Glutamatergic neuron (in vitro differentiated cells): ENCODE results near the gene EYS. TPM values are rescaled to one million over a fixed set of nuclear protein-coding genes. Genes with fewer than 3 reads are reported as not detected.

Experiments
- DNase-seq: peaks from one replicate; pipeline ENCODE4 v3.0.0; 2022
- H3K27ac Mint-ChIP-seq: one replicate; pipeline ENCODE4 v1.8.0; 2020; ENCODE audit warnings: mild to moderate bottlenecking, mixed read lengths, inconsistent platforms; ENCODE audit not compliant: unreplicated experiment
- H3K27me3 Mint-ChIP-seq: one replicate; pipeline ENCODE4 v1.8.0; 2020; ENCODE audit warnings: mild to moderate bottlenecking, moderate library complexity, mixed read lengths, inconsistent platforms; ENCODE audit not compliant: unreplicated experiment
- H3K36me3 Mint-ChIP-seq: one replicate; pipeline ENCODE4 v1.8.0; 2020; ENCODE audit warnings: mild to moderate bottlenecking, mixed read lengths, inconsistent platforms; ENCODE audit not compliant: unreplicated experiment
- H3K4me1 Mint-ChIP-seq: one replicate; pipeline ENCODE4 v1.8.0; 2020; ENCODE audit warnings: mild to moderate bottlenecking, low read depth, mixed read lengths, inconsistent platforms; ENCODE audit not compliant: unreplicated experiment
- H3K4me3 Mint-ChIP-seq: one replicate; pipeline ENCODE4 v1.8.0; 2020; ENCODE audit warnings: mild to moderate bottlenecking, mixed read lengths, inconsistent platforms; ENCODE audit not compliant: unreplicated experiment
- H3K9me3 Mint-ChIP-seq: one replicate; pipeline ENCODE4 v1.8.0; 2020; ENCODE audit warnings: mild to moderate bottlenecking, moderate library complexity, mixed read lengths, inconsistent platforms; ENCODE audit not compliant: unreplicated experiment
- total RNA-seq: library from RNA; stranded (reverse); fragmentation: NEBNext Ultra II Directional; extraction: Animal tissue kit (Norgen Biotek cat#: 25700); gene quantifications from one replicate; pipeline ENCODE4 v1.2.1, GENCODE V29; 2021; ENCODE audit not compliant: unreplicated experiment
- TF ChIP-seq, protein P1 (sequence below): fragments of 200-600 bp; sonication (generic); IDR thresholded peaks from one replicate; pipeline ENCODE4 v1.5.0; 2021; ENCODE audit not compliant: partially characterized antibody, unreplicated experiment

Gene EYS
- total RNA-seq, 1 donor from 2014 or later = 13.2 TPM

DNA sequence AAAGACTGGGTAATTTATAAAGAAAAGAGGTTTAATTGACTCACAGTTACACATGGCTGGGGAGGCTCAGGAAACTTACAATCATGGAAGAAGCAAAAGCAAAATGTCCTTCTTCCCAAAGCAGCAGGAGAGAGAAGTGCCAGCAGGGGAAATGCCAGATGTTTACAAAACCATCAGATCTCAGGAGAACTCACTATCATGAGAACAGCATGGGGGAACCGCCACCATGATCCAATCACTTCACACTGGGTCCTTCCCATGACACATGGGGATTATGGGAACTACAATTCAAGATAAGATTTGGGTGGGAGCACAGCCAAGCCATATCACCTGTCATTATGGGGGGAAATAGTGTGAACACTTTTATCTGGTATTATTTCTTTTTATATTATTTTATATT is 557.2 kb downstream of the EYS start:
- Mint-ChIP-seq H3K4me3 (no peak overlapping the region), H3K9me3 (no peaks in the 10 kb centered on the region), H3K36me3 (no peaks in the 10 kb centered on the region), H3K4me1 (no peaks in the 10 kb centered on the region), H3K27me3 (no peaks in the 10 kb centered on the region), H3K27ac (no peak overlapping the region)
- no peak for DNase-seq
- TF ChIP-seq, protein P1, sequence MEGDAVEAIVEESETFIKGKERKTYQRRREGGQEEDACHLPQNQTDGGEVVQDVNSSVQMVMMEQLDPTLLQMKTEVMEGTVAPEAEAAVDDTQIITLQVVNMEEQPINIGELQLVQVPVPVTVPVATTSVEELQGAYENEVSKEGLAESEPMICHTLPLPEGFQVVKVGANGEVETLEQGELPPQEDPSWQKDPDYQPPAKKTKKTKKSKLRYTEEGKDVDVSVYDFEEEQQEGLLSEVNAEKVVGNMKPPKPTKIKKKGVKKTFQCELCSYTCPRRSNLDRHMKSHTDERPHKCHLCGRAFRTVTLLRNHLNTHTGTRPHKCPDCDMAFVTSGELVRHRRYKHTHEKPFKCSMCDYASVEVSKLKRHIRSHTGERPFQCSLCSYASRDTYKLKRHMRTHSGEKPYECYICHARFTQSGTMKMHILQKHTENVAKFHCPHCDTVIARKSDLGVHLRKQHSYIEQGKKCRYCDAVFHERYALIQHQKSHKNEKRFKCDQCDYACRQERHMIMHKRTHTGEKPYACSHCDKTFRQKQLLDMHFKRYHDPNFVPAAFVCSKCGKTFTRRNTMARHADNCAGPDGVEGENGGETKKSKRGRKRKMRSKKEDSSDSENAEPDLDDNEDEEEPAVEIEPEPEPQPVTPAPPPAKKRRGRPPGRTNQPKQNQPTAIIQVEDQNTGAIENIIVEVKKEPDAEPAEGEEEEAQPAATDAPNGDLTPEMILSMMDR = no peak

DNA sequence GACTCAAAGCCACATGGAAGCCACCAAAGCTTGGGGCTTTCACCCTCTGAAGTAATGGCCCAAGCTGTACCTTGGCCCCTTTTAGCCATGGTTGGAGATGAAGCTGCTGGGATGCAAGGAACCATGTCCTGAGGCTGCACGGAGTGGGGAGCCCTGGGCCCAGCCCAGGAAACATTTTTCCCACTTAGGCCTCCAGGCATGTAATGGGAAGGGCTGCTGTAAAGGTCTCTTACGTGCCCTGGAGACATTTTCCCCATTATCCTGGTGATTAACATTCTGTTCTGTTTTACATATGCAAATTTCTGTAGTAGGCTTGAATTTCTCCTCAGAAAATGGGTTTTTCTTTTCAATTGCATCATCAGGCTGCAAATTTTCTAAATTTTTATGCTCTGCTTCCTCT is 558.2 kb downstream of the EYS start:
- H3K9me3 Mint-ChIP-seq = no peaks in the 10 kb centered on the region
- TF ChIP-seq, protein P1 = no peak
- H3K4me1 Mint-ChIP-seq = no peaks in the 10 kb centered on the region
- no peak overlapping the region for H3K4me3 Mint-ChIP-seq
- no peak for DNase-seq
- H3K36me3 Mint-ChIP-seq = no peaks in the 10 kb centered on the region
- H3K27ac Mint-ChIP-seq = no peak overlapping the region
- no peaks in the 10 kb centered on the region for H3K27me3 Mint-ChIP-seq

DNA sequence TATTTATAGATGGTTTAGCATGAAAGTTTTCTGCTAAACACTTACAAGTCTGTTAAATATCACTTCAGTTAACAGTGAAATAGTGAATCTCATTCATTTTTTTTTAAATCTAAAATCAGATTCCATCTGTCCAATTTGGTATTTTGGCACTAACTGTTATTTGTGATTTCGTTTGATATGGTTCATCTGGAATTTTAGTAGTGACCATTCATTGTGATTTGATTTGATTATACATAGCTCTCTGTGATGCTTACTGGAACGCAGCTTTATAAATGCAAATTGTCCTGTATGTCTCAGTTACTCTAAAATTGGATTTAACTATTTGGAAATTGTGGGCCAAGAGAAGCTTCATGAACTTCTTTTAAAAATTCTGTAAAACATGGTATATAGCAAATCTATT is 571.5 kb downstream of the EYS start:
- Mint-ChIP-seq H3K27me3 (no peaks in the 10 kb centered on the region), H3K9me3 (no peaks in the 10 kb centered on the region), H3K27ac (no peak overlapping the region), H3K36me3 (no peaks in the 10 kb centered on the region), H3K4me1 (no peaks in the 10 kb centered on the region), H3K4me3 (no peak overlapping the region)
- no peak for DNase-seq
- TF ChIP-seq, protein P1 = no peak

DNA sequence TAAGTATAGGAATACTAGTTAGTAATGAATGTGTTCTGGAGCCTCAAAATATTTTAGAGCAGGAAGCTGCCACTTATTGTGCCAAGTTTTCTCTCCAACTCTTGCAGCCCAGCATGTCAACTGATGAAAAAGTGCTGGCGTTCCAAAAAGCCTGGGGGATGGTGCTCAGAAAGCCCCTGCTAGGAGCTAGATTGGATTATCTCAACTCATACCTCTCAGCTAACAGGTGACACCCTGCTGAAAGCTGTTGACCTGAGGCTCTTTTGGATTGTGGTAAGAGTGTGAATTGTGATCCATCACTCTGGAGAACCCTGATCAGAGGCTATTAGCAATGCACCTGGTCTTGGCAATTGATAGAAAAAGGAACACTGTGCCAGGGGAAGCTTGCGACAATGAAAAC is 580.4 kb downstream of the EYS start:
- H3K4me3 Mint-ChIP-seq = no peak overlapping the region
- no peaks in the 10 kb centered on the region for H3K27me3 Mint-ChIP-seq
- H3K36me3 Mint-ChIP-seq = no peaks in the 10 kb centered on the region
- TF ChIP-seq, protein P1 = no peak
- H3K9me3 Mint-ChIP-seq = no peaks in the 10 kb centered on the region
- H3K4me1 Mint-ChIP-seq = no peaks in the 10 kb centered on the region
- no peak overlapping the region for H3K27ac Mint-ChIP-seq
- no peak for DNase-seq

DNA sequence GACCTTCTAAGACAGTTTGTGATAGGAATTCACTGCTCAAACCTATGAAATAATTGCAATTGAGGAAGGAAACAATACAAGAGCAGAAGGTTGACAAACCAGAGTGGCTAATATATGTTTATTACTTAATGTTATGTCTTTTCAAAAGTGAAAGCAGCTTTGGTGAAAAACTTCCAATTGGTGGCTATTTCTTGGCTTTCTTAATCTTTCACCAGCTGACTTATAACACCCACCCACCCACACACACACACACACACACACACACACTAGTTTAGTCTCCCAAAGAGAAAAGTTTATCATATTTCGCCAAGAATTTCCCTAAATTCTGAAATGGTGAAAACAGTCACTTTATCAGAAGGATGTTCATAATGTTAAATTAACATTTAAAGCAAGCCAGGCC is 583.5 kb downstream of the EYS start:
- no peak for DNase-seq
- no peak overlapping the region for H3K27ac Mint-ChIP-seq
- no peaks in the 10 kb centered on the region for H3K9me3 Mint-ChIP-seq
- no peaks in the 10 kb centered on the region for H3K4me1 Mint-ChIP-seq
- no peak overlapping the region for H3K4me3 Mint-ChIP-seq
- H3K36me3 Mint-ChIP-seq = no peaks in the 10 kb centered on the region
- TF ChIP-seq, protein P1 = no peak
- H3K27me3 Mint-ChIP-seq = no peaks in the 10 kb centered on the region
